Keratinocyte (primary cell): ENCODE results near the gene IER3. TPM values are rescaled to one million over a fixed set of nuclear protein-coding genes. Genes with fewer than 3 reads are reported as not detected.

Experiments
- DNase-seq: peaks from one replicate; pipeline ENCODE4 v3.0.0-alpha.2; 2011; ENCODE audit warnings: low read depth, missing footprints, low spot score
- FAIRE-seq: peaks from 2 replicates; lab custom pipeline; 2011; peaks lifted over from hg19 to GRCh38; lab: Jason Lieb, UNC
- H2AFZ ChIP-seq: 2 replicates; pipeline ENCODE4 v1.6.0; 2012; ENCODE audit warnings: low read length, control low read depth, inconsistent platforms; ENCODE audit not compliant: control insufficient read depth
- H3K27ac ChIP-seq: 2 replicates; pipeline ENCODE4 v1.5.1; 2011; ENCODE audit warnings: low read length; ENCODE audit not compliant: control insufficient read depth, insufficient read depth
- H3K27me3 ChIP-seq: 3 replicates; pipeline ENCODE4 v1.6.0; 2011; ENCODE audit warnings: low read length; ENCODE audit not compliant: control insufficient read depth, insufficient read depth; ENCODE audit errors: extremely low read depth
- H3K36me3 ChIP-seq, 2 experiments: 2 replicates in 1 of 2; 3 replicates in 1 of 2; pipeline ENCODE4 v1.5.1; 2011; ENCODE audit warnings: low read length in 2 of 2, mild to moderate bottlenecking in 1 of 2; ENCODE audit not compliant: control insufficient read depth in 2 of 2, insufficient read depth in 2 of 2; ENCODE audit errors: extremely low read depth in 1 of 2
- H3K4me1 ChIP-seq: 3 replicates; pipeline ENCODE4 v1.5.1; 2011; ENCODE audit warnings: low read length; ENCODE audit not compliant: control insufficient read depth, insufficient read depth; ENCODE audit errors: extremely low read depth
- H3K4me2 ChIP-seq: 3 replicates; pipeline ENCODE4 v1.6.0; 2011; ENCODE audit warnings: low read depth, low read length; ENCODE audit not compliant: control insufficient read depth, insufficient read depth; ENCODE audit errors: extremely low read depth
- H3K4me3 ChIP-seq, 3 experiments: fragments of 200-600 bp in 1 of 3; sonication (generic) in 1 of 3; 2 replicates in 2 of 3; 3 replicates in 1 of 3; pipeline ENCODE4 v1.5.1; 2011 to 2016; ENCODE audit warnings: low read length in 3 of 3, mild to moderate bottlenecking in 3 of 3, control low read depth in 2 of 3, inconsistent platforms in 1 of 3, low read depth in 1 of 3, mixed read lengths in 1 of 3, mixed run types in 1 of 3, moderate library complexity in 1 of 3; ENCODE audit not compliant: control insufficient read depth in 2 of 3, insufficient read depth in 2 of 3; ENCODE audit errors: extremely low read depth in 1 of 3
- H3K79me2 ChIP-seq: 2 replicates; pipeline ENCODE4 v1.6.0; 2012; ENCODE audit warnings: low read length; ENCODE audit not compliant: control insufficient read depth, insufficient read depth
- H3K9ac ChIP-seq: 3 replicates; pipeline ENCODE4 v1.6.0; 2011; ENCODE audit warnings: low read length; ENCODE audit not compliant: control insufficient read depth, insufficient read depth; ENCODE audit errors: extremely low read depth
- H3K9me1 ChIP-seq: 3 replicates; pipeline ENCODE4 v1.6.0; 2011; ENCODE audit warnings: low read length; ENCODE audit not compliant: control insufficient read depth, insufficient read depth; ENCODE audit errors: extremely low read depth
- H3K9me3 ChIP-seq: 2 replicates; pipeline ENCODE4 v1.5.1; 2012; ENCODE audit warnings: low read depth, low read length; ENCODE audit not compliant: control insufficient read depth
- H4K20me1 ChIP-seq: 3 replicates; pipeline ENCODE4 v1.6.0; 2011; ENCODE audit warnings: low read length; ENCODE audit not compliant: control insufficient read depth, insufficient read depth; ENCODE audit errors: extremely low read depth
- EZH2 ChIP-seq: IDR thresholded peaks from one replicate; pipeline ENCODE4 v1.6.1; 2012; ENCODE audit warnings: inconsistent platforms, mild to moderate bottlenecking, low read length, moderate library complexity
- dilution Hi-C: fragments of 300-500 bp; cut with MboI; formaldehyde crosslinking; loops from one replicate; pipeline ENCODE4 v1.7.0; 2020; ENCODE audit warnings: low sequenced_read_pairs; ENCODE audit not compliant: extremely low pct_ligation_motif_present
- polyA plus RNA-seq, 5 experiments: library from polyadenylated mRNA; depleted of rRNA in 3 of 5; stranded (reverse) in 3 of 5; stranded (forward) in 1 of 5; unstranded in 1 of 5; fragments of >200 nt; gene quantifications; 1 replicate in 1 of 5; 2 replicates in 3 of 5; 3 replicates in 1 of 5; pipeline versions ENCODE4 v1.2.1 to v1.2.3, GENCODE V29; 2011 to 2012; ENCODE audit warnings: missing spikeins in 2 of 5, low read depth in 1 of 5, low replicate concordance in 1 of 5
- TF ChIP-seq, protein P1 (sequence below), 3 experiments: IDR thresholded peaks in 1 of 3; conservative IDR thresholded peaks in 1 of 3; optimal IDR thresholded peaks in 1 of 3; 2 replicates in 2 of 3; 3 replicates in 1 of 3; pipeline versions ENCODE3 to v1.5.1; 2011; ENCODE audit warnings: low read length in 3 of 3, mild to moderate bottlenecking in 3 of 3, moderate library complexity in 2 of 3, control low read depth in 1 of 3, inconsistent platforms in 1 of 3; ENCODE audit not compliant: insufficient read depth in 2 of 3; ENCODE audit errors: extremely low read depth in 1 of 3

The IER3 gene
- polyA plus RNA-seq, 1 donor (not counting 4 experiments of a cell fraction or from before 2014, with no cell fraction given) = 277 TPM

DNA sequence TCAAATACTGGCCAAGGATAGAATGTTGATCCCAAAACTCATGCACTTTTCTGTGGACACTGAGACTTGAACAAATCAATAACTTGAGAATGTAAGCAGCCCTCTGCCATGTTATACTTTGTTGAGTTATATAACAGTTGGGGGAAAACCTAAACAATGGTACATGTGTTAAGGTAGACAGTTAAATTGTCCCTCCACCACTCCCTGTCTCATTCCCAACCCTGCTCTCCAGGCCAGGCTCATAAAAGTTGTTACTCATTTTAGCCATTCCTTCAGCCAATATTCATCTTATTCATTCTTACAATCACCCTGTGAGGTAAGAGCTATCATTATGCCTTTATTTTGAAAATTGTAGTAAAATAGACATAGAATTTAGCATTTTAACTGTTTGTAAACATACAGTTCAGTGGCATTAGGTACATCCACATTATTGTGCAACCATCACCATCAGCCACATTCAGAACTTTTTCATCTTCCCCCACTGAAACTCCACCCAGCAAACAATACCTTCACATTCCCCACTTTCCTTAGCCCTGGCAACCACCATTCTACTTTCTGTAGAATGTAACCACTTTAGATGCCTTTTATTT is 38.2 kb upstream of the IER3 start:
- H2AFZ ChIP-seq = no peak overlapping the region
- peaks cover 38% of the 10 kb centered on the region for H3K4me1 ChIP-seq
- no peaks in the 10 kb centered on the region for H3K79me2 ChIP-seq
- peak overlapping the region; percentile 83 for H3K4me2 ChIP-seq
- DNase-seq (no peak), FAIRE-seq (no peak)
- peak overlapping the region; percentile 71 for H3K9ac ChIP-seq
- no peaks in the 10 kb centered on the region for H3K9me1 ChIP-seq
- no peak for TF ChIP-seq EZH2
- TF ChIP-seq, protein P1, sequence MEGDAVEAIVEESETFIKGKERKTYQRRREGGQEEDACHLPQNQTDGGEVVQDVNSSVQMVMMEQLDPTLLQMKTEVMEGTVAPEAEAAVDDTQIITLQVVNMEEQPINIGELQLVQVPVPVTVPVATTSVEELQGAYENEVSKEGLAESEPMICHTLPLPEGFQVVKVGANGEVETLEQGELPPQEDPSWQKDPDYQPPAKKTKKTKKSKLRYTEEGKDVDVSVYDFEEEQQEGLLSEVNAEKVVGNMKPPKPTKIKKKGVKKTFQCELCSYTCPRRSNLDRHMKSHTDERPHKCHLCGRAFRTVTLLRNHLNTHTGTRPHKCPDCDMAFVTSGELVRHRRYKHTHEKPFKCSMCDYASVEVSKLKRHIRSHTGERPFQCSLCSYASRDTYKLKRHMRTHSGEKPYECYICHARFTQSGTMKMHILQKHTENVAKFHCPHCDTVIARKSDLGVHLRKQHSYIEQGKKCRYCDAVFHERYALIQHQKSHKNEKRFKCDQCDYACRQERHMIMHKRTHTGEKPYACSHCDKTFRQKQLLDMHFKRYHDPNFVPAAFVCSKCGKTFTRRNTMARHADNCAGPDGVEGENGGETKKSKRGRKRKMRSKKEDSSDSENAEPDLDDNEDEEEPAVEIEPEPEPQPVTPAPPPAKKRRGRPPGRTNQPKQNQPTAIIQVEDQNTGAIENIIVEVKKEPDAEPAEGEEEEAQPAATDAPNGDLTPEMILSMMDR (optimal IDR thresholded peaks at IDR 0.05 in 1 of 3, IDR thresholded peaks at IDR 0.05 in 1 of 3, conservative IDR thresholded peaks at IDR 0.05 in 1 of 3; ENCODE audit: extremely low read depth in 1 of 3, insufficient read depth in 2 of 3, low read length in 3 of 3) = no peak
- dilution Hi-C loops = no loop called here
- H3K27ac ChIP-seq = peak overlapping the region; percentile 95
- H4K20me1 ChIP-seq = no peaks in the 10 kb centered on the region
- no peaks in the 10 kb centered on the region for H3K9me3 ChIP-seq
- no peaks in the 10 kb centered on the region for H3K27me3 ChIP-seq
- H3K4me3 ChIP-seq = peak overlapping the region in 1 of 3 experiments; percentile 43
- H3K36me3 ChIP-seq = no peaks in the 10 kb centered on the region

DNA sequence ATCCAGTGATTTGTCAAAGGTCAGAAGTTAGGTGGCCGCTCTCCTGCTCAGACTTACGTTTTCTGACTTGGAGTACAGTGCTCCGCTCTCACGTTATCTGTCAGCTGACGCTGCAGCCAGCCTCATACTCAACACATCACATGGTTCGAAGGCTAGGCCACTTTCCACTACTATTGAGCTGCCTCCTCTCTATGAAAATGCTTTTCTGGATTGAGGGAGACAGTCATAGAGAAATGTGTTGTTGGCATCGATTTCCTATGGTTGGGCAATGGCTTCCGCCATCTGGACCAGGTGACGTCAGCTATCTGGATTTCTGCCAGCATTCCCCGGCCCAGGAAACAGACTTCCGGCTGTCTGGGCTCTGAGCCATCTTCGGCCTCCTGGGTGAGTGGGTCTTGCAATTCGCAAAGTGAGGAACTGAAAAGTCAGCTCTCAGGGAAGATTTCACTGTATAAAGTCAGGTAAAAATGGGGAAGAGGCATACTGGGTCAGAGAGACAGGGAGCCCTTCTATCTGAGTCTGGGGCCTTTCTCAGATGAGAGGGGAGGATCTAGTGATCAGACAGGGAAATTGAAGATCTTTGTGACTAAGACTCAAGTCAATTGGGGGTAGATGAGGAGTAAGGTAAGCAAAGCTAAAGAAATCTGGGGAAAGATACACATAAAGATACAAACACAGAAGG is 37.5 kb upstream of the IER3 start:
- Histone ChIP-seq H3K4me3 (peak overlapping the region in 1 of 3 experiments; percentile 43), H3K79me2 (no peaks in the 10 kb centered on the region), H3K9ac (peak overlapping the region; percentile 71), H4K20me1 (no peaks in the 10 kb centered on the region), H3K27ac (peak overlapping the region; percentile 95), H3K9me3 (no peaks in the 10 kb centered on the region), H3K36me3 (no peaks in the 10 kb centered on the region), H3K27me3 (no peaks in the 10 kb centered on the region), H2AFZ (peak overlapping the region; percentile 16), H3K4me2 (peak overlapping the region; percentile 83), H3K9me1 (no peaks in the 10 kb centered on the region), H3K4me1 (peaks cover 38% of the 10 kb centered on the region)
- TF ChIP-seq, protein P1 (optimal IDR thresholded peaks at IDR 0.05 in 1 of 3, IDR thresholded peaks at IDR 0.05 in 1 of 3, conservative IDR thresholded peaks at IDR 0.05 in 1 of 3; ENCODE audit: extremely low read depth in 1 of 3, insufficient read depth in 2 of 3, low read length in 3 of 3) = no peak
- TF ChIP-seq EZH2 = no peak
- FAIRE-seq = peak; percentile 84
- peak; percentile 90 for DNase-seq
- dilution Hi-C loops = no loop called here
